ENCODE data around the gene SRSF3.
"Not testable (repeated sequence)": the region's sequence is repeated elsewhere in the genome, so short reads cannot be mapped to it uniquely, and the experiment has no call there.

GRCh38 chr6:36607305-36607682 is 13.1 kb downstream of the SRSF3 start:
- not testable (repeated sequence) for TF ChIP-seq EZH2 (IDR thresholded peaks at IDR 0.05; ENCODE audit: borderline replicate concordance, low read depth, low read length, poor library complexity, severe bottlenecking)
- TF ChIP-seq, protein P1, sequence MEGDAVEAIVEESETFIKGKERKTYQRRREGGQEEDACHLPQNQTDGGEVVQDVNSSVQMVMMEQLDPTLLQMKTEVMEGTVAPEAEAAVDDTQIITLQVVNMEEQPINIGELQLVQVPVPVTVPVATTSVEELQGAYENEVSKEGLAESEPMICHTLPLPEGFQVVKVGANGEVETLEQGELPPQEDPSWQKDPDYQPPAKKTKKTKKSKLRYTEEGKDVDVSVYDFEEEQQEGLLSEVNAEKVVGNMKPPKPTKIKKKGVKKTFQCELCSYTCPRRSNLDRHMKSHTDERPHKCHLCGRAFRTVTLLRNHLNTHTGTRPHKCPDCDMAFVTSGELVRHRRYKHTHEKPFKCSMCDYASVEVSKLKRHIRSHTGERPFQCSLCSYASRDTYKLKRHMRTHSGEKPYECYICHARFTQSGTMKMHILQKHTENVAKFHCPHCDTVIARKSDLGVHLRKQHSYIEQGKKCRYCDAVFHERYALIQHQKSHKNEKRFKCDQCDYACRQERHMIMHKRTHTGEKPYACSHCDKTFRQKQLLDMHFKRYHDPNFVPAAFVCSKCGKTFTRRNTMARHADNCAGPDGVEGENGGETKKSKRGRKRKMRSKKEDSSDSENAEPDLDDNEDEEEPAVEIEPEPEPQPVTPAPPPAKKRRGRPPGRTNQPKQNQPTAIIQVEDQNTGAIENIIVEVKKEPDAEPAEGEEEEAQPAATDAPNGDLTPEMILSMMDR (conservative IDR thresholded peaks at IDR 0.05; ENCODE audit: low read depth, low read length): not testable (repeated sequence)
